ENCODE results near the gene TFE3. TPM values are rescaled to one million over a fixed set of nuclear protein-coding genes. Genes with fewer than 3 reads are reported as not detected.
"Not testable (repeated sequence)": the region's sequence is repeated elsewhere in the genome, so short reads cannot be mapped to it uniquely, and the experiment has no call there.

TFE3 gene
- total RNA-seq, 1 donor from 2014 or later: 34.4 TPM

GRCh38 chrX:48983081-48983480 is 60.1 kb downstream of the TFE3 start:
- Mint-ChIP-seq H3K4me1 (ENCODE audit: low read depth) (no peaks in the 10 kb centered on the region), H3K36me3 (ENCODE audit: low read depth) (peaks cover 26% of the 10 kb centered on the region), H3K27ac (no peak overlapping the region), H3K9me3 (no peaks in the 10 kb centered on the region), H3K4me3 (no peak overlapping the region), H3K27me3 (ENCODE audit: insufficient read depth) (no peaks in the 10 kb centered on the region)
- intact Hi-C loops (cut with micrococcal nuclease): no loop called here
- no peak for DNase-seq (ENCODE audit: low spot score)

GRCh38 chrX:48981178-48981577 is 62.0 kb downstream of the TFE3 start:
- no peak for DNase-seq (ENCODE audit: low spot score)
- H3K27me3 Mint-ChIP-seq (ENCODE audit: insufficient read depth): no peaks in the 10 kb centered on the region
- intact Hi-C loops (cut with micrococcal nuclease): no loop called here
- H3K9me3 Mint-ChIP-seq: no peaks in the 10 kb centered on the region
- no peak overlapping the region for H3K27ac Mint-ChIP-seq
- no peaks in the 10 kb centered on the region for H3K4me1 Mint-ChIP-seq (ENCODE audit: low read depth)
- peaks cover 31% of the 10 kb centered on the region for H3K36me3 Mint-ChIP-seq (ENCODE audit: low read depth)
- H3K4me3 Mint-ChIP-seq: no peak overlapping the region

- intact Hi-C loops (cut with micrococcal nuclease); DNase-seq (ENCODE audit: low spot score); H3K27ac Mint-ChIP-seq; H3K4me1 Mint-ChIP-seq (ENCODE audit: low read depth); H3K27me3 Mint-ChIP-seq (ENCODE audit: insufficient read depth); H3K9me3 Mint-ChIP-seq; H3K4me3 Mint-ChIP-seq: not testable (repeated sequence)
- H3K36me3 Mint-ChIP-seq (ENCODE audit: low read depth): peaks cover 32% of the 10 kb centered on the region
Measured at GRCh38 chrX:48980341-48980740, 62.8 kb downstream of the TFE3 start.

Other genes with a start within 250 kb of the TFE3 start
- 44.7 and 56.4 TPM in 2 replicates for gene HDAC6, start 241.3 kb downstream of the TFE3 start, total RNA-seq
- gene ERAS, start 216.8 kb downstream of the TFE3 start, total RNA-seq: not detected in 2 replicates
- 0.36 and 0.42 TPM in 2 replicates for gene PCSK1N, start 207.7 kb downstream of the TFE3 start, total RNA-seq
- 72.2 and 72.3 TPM in 2 replicates for gene TIMM17B, start 145.6 kb downstream of the TFE3 start, total RNA-seq
- gene PQBP1, start 145.4 kb downstream of the TFE3 start, total RNA-seq: 112 and 119 TPM in 2 replicates
- 24.9 and 26.5 TPM in 2 replicates for gene SLC35A2, start 131.7 kb downstream of the TFE3 start, total RNA-seq
- 475 and 478 TPM in 2 replicates for gene PIM2, start 124.3 kb downstream of the TFE3 start, total RNA-seq
- 84.1 and 84.8 TPM in 2 replicates for gene OTUD5, start 85.8 kb downstream of the TFE3 start, total RNA-seq
- gene KCND1, start 71.5 kb downstream of the TFE3 start, total RNA-seq: 3.3 and 4.0 TPM in 2 replicates
- 85.8 and 89.2 TPM in 2 replicates for gene GRIPAP1, start 41.1 kb downstream of the TFE3 start, total RNA-seq
- gene CCDC120, start 15.6 kb upstream of the TFE3 start, total RNA-seq: 4.4 and 5.1 TPM in 2 replicates
- gene PRAF2, start 30.6 kb upstream of the TFE3 start, total RNA-seq: 14.9 and 15.4 TPM in 2 replicates
- gene WDR45, start 36.5 kb upstream of the TFE3 start, total RNA-seq: 49.1 and 53.0 TPM in 2 replicates
- gene GPKOW, start 80.4 kb upstream of the TFE3 start, total RNA-seq: 26.6 and 28.1 TPM in 2 replicates
- 1.4 and 2.8 TPM in 2 replicates for gene MAGIX, start 119.4 kb upstream of the TFE3 start, total RNA-seq
- gene PLP2, start 128.5 kb upstream of the TFE3 start, total RNA-seq: 72.9 and 73.2 TPM in 2 replicates
- 19.5 and 20.4 TPM in 2 replicates for gene PRICKLE3, start 143.0 kb upstream of the TFE3 start, total RNA-seq
- gene SYP, start 156.8 kb upstream of the TFE3 start, total RNA-seq: 2.9 and 3.3 TPM in 2 replicates
- 0.05 and 0.13 TPM in 2 replicates for gene CACNA1F, start 190.0 kb upstream of the TFE3 start, total RNA-seq
- 26.0 and 28.5 TPM in 2 replicates for gene CCDC22, start 192.1 kb upstream of the TFE3 start, total RNA-seq
- 14.3 and 14.4 TPM in 2 replicates for gene FOXP3, start 221.4 kb upstream of the TFE3 start, total RNA-seq
- gene PPP1R3F, start 226.4 kb upstream of the TFE3 start, total RNA-seq: 6.5 and 6.9 TPM in 2 replicates

Data from activated T-helper 1 cell treated with anti-CD3 and anti-CD28 coated beads, Interleukin-12 subunit alpha, Interleukin-12 subunit beta, Interleukin-2, Interleukin-4 antibody, amounts not matched to agents 30 ng/mL and 10 ng/mL and 1 ng/mL, durations not matched to agents 14 hours and 24 hours and 36 hours (primary cell).